Stimulated activated CD4-positive, alpha-beta T cell treated with anti-CD3 and anti-CD28 coated beads, Interleukin-4, amount 100 ng/mL, for 24 hours (primary cell): ENCODE measurements around the gene TMEM168.
"Not testable (repeated sequence)": the region's sequence is repeated elsewhere in the genome, so short reads cannot be mapped to it uniquely, and the experiment has no call there.

ENCODE experiments used
- DNase-seq: peaks from one replicate; pipeline ENCODE4 v3.0.0-alpha.2; 2020

TMEM168 gene

GRCh38 chr7:112781110-112781509 is 9.1 kb downstream of the TMEM168 start:
- no peak for DNase-seq

- DNase-seq: no peak
Observed at GRCh38 chr7:112779667-112780066, 10.5 kb downstream of the TMEM168 start.

- DNase-seq: no peak
Observed at GRCh38 chr7:112777406-112777805, 12.8 kb downstream of the TMEM168 start.

- no peak for DNase-seq
Observed at GRCh38 chr7:112771166-112771565, 19.0 kb downstream of the TMEM168 start.

- no peak for DNase-seq
Observed at GRCh38 chr7:112770051-112770450, 20.1 kb downstream of the TMEM168 start.

GRCh38 chr7:112765105-112765504 is 25.1 kb downstream of the TMEM168 start:
- DNase-seq: no peak

GRCh38 chr7:112763996-112764395 is 26.2 kb downstream of the TMEM168 start:
- DNase-seq: no peak

- DNase-seq: no peak
Observed at GRCh38 chr7:112763298-112763697, 26.9 kb downstream of the TMEM168 start.

- no peak for DNase-seq
Observed at GRCh38 chr7:112759905-112760304, 30.3 kb downstream of the TMEM168 start.

GRCh38 chr7:112757337-112757736 is 32.9 kb downstream of the TMEM168 start:
- DNase-seq: no peak

GRCh38 chr7:112753298-112753697 is 36.9 kb downstream of the TMEM168 start:
- DNase-seq: no peak

- DNase-seq: no peak
Observed at GRCh38 chr7:112752576-112752975, 37.6 kb downstream of the TMEM168 start.

GRCh38 chr7:112749775-112750174 is 40.4 kb downstream of the TMEM168 start:
- DNase-seq: no peak

- no peak for DNase-seq
Observed at GRCh38 chr7:112748381-112748780, 41.8 kb downstream of the TMEM168 start.

GRCh38 chr7:112745635-112746034 is 44.6 kb downstream of the TMEM168 start:
- DNase-seq: no peak

- DNase-seq: no peak
Observed at GRCh38 chr7:112744818-112745217, 45.4 kb downstream of the TMEM168 start.

- no peak for DNase-seq
Observed at GRCh38 chr7:112743811-112744210, 46.4 kb downstream of the TMEM168 start.

- DNase-seq: no peak
Observed at GRCh38 chr7:112740667-112741066, 49.5 kb downstream of the TMEM168 start.

GRCh38 chr7:112739436-112740180 is 50.6 kb downstream of the TMEM168 start:
- no peak for DNase-seq

- DNase-seq: no peak
Observed at GRCh38 chr7:112735261-112735660, 54.9 kb downstream of the TMEM168 start.

GRCh38 chr7:112731324-112731723 is 58.9 kb downstream of the TMEM168 start:
- not testable (repeated sequence) for DNase-seq

GRCh38 chr7:112726076-112726475 is 64.1 kb downstream of the TMEM168 start:
- no peak for DNase-seq

GRCh38 chr7:112723416-112723815 is 66.8 kb downstream of the TMEM168 start:
- no peak for DNase-seq

GRCh38 chr7:112721366-112721765 is 68.8 kb downstream of the TMEM168 start:
- DNase-seq: no peak

- no peak for DNase-seq
Observed at GRCh38 chr7:112715525-112715924, 74.7 kb downstream of the TMEM168 start.
